Fibroblast of villous mesenchyme (primary cell): ENCODE measurements around the gene GP2. TPM values are rescaled to one million over a fixed set of nuclear protein-coding genes. Genes with fewer than 3 reads are reported as not detected.

Experiments
- DNase-seq: peaks from one replicate; pipeline ENCODE4 v3.0.0-alpha.2; 2010; ENCODE audit warnings: low read depth
- H3K4me3 ChIP-seq: 2 replicates; pipeline ENCODE4 v1.5.1; 2011; ENCODE audit warnings: low read depth, mild to moderate bottlenecking, low read length
- total RNA-seq: library from RNA; depleted of rRNA; stranded (reverse); fragments of >200 nt; gene quantifications from 2 replicates; pipeline ENCODE4 v1.2.3, GENCODE V29; 2012
- TF ChIP-seq, protein P1 (sequence below): IDR thresholded peaks from 2 replicates; pipeline ENCODE4 v1.5.1; 2012; ENCODE audit warnings: low read depth, mild to moderate bottlenecking, low read length; ENCODE audit not compliant: insufficient read depth

Gene GP2
- total RNA-seq, 1 donor, result not detected

DNA sequence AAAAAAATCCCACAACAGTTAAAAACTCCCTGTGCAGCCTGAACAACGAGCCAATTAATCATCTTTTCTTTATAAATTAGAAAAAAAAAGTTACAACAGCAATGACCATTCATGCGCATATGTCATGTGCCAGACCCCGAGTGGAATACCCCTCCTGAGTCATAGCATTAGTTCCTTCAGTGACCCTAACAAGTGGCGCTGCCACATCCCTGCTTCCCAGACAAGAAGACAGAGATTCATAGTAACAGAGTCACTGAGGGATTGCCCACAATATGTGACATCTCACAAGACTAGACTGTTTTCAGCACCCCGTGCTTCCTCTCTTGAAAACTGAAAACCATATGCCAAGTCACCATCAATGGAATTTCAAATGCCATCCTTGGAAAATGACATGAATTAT lies 17.3 kb upstream of the GP2 start:
- H3K4me3 ChIP-seq, result no peak overlapping the region
- TF ChIP-seq, protein P1, sequence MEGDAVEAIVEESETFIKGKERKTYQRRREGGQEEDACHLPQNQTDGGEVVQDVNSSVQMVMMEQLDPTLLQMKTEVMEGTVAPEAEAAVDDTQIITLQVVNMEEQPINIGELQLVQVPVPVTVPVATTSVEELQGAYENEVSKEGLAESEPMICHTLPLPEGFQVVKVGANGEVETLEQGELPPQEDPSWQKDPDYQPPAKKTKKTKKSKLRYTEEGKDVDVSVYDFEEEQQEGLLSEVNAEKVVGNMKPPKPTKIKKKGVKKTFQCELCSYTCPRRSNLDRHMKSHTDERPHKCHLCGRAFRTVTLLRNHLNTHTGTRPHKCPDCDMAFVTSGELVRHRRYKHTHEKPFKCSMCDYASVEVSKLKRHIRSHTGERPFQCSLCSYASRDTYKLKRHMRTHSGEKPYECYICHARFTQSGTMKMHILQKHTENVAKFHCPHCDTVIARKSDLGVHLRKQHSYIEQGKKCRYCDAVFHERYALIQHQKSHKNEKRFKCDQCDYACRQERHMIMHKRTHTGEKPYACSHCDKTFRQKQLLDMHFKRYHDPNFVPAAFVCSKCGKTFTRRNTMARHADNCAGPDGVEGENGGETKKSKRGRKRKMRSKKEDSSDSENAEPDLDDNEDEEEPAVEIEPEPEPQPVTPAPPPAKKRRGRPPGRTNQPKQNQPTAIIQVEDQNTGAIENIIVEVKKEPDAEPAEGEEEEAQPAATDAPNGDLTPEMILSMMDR, result no peak
- DNase-seq, result no peak

DNA sequence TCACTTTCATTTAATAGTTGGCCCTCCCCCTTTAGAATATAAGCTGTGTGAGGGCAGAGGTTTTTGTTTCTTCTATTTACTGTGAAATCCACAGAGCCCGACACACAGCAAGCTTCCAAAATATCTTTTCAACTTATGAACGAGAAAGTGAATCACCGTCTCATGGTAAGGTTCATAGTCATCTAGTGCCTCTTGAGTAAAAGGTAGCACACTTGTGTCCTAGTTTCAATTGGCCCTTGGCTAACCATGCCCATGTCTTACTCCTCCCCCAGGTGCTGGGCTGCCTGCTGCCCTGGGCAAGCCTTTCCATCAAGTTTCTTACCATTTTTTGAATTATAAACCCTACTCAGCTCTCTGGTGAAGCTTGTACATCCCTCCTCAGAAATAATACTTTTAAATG lies 12.4 kb upstream of the GP2 start:
- TF ChIP-seq, protein P1, result no peak
- DNase-seq, result no peak
- no peak overlapping the region for H3K4me3 ChIP-seq

- TF ChIP-seq, protein P1, result no peak
- no peak for DNase-seq
- no peak overlapping the region for H3K4me3 ChIP-seq
Observed at GRCh38 chr16:20336955-20337354, 9.6 kb upstream of the GP2 start.

GRCh38 chr16:20334396-20334795 lies 7.1 kb upstream of the GP2 start:
- no peak overlapping the region for H3K4me3 ChIP-seq
- TF ChIP-seq, protein P1, result no peak
- DNase-seq, result no peak

DNA sequence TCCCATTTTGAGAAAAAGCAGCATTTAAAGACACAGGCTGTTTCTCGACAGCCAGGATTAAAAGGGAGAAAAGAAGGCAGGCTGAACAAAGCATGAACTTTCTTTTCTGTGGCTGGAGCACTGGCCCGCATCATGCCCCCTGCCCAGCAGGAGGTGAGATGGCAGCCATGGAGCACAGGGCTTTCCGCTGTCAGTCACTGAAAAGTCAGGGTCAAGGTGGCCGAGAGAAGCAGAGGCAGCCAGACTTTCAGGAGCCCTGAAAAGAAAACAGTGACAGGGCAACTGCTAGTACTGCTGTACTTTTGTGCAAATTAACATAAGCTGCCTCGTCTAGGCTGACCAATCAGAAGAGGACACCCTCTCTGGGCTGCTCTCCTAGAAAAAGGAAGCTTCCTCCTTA lies 5.8 kb upstream of the GP2 start:
- TF ChIP-seq, protein P1, result no peak
- no peak overlapping the region for H3K4me3 ChIP-seq
- DNase-seq, result no peak

GRCh38 chr16:20332411-20332810 lies 5.1 kb upstream of the GP2 start:
- TF ChIP-seq, protein P1, result no peak
- no peak overlapping the region for H3K4me3 ChIP-seq
- DNase-seq, result no peak

- TF ChIP-seq, protein P1, result no peak
- H3K4me3 ChIP-seq, result no peak overlapping the region
- DNase-seq, result no peak
Observed at GRCh38 chr16:20331635-20332034, 4.3 kb upstream of the GP2 start.
